ENCODE data around the gene EPC1. TPM values are rescaled to one million over a fixed set of nuclear protein-coding genes. Genes with fewer than 3 reads are reported as not detected.

EPC1 gene
- total and polyA plus RNA-seq, 2 of the 8 experiments (the other 6 are each of a cell fraction or from before 2014, with no cell fraction given), result 23.7 to 42.3 TPM

- no peak overlapping the region for H4K91ac ChIP-seq (replicated peaks; ENCODE audit: insufficient read length, low read length)
- POLR2A ChIA-PET (ENCODE audit: partially characterized antibody), result no interaction called here
- H2BK5ac ChIP-seq (ENCODE audit: low read depth, low read length), result no peak overlapping the region
- 20% methylated on average over 1 of the region's 1 CpG; no CpG with 5 or more reads in 1 of the 2 experiments for WGBS, 2 experiments (ENCODE audit: extremely low coverage in 1 of 2, insufficient coverage in 1 of 2, insufficient read length in 1 of 2, insufficient replicate concordance in 2 of 2, low coverage in 1 of 2, low lambda C conversion rate in 2 of 2, missing lambda C conversion rate in 1 of 2)
- H3K4me1 ChIP-seq (replicated peaks in 1 of 4; ENCODE audit: control insufficient read depth in 3 of 4, insufficient read depth in 4 of 4, low read length in 3 of 4), result no peaks in the 10 kb centered on the region; a peak in 1 of 7 replicates
- H3K4me2 ChIP-seq (ENCODE audit: insufficient read depth in 1 of 2, low read depth in 2 of 2, low read length in 2 of 2), result 0 out of 4 replicates have a peak overlapping the region, but pooled peaks of 1 of the 2 experiments have one; percentile 1
- H2BK15ac ChIP-seq (ENCODE audit: low read length), result no peak overlapping the region
- H2BK120ac ChIP-seq (replicated peaks; ENCODE audit: low read depth, low read length), result no peak overlapping the region
- H3K9me3 ChIP-seq (ENCODE audit: insufficient read depth in 2 of 2, low read depth in 1 of 2, low read length in 1 of 2), result peaks cover 8 to 18% of the 10 kb centered on the region in 2 experiments; a peak in 3 of 4 replicates
- no peak overlapping the region for H3K23ac ChIP-seq (ENCODE audit: insufficient read length)
- H3K36me3 ChIP-seq (ENCODE audit: control insufficient read depth in 2 of 4, insufficient read depth in 4 of 4, low read length in 3 of 4), result peaks cover 0 to 6% (median 0%) of the 10 kb centered on the region in 4 experiments; a peak in 1 of 8 replicates
- no peaks in the 10 kb centered on the region for H4K20me1 ChIP-seq (replicated peaks in 1 of 2; ENCODE audit: control insufficient read depth in 1 of 2, insufficient read depth in 2 of 2, low read length in 2 of 2)
- no peak overlapping the region for H3K56ac ChIP-seq (replicated peaks; ENCODE audit: insufficient read length, low read depth, low read length)
- H3K27me3 ChIP-seq (replicated peaks in 1 of 4; ENCODE audit: control insufficient read depth in 3 of 4, extremely low read depth in 1 of 4, insufficient read depth in 3 of 4, low read length in 3 of 4), result no peaks in the 10 kb centered on the region
- H3K79me2 ChIP-seq (ENCODE audit: control insufficient read depth in 1 of 2, insufficient read depth in 2 of 2, low read length in 2 of 2), result no peaks in the 10 kb centered on the region
- no peaks in the 10 kb centered on the region for H3K23me2 ChIP-seq (ENCODE audit: low read depth, low read length)
- no peak overlapping the region for H4K5ac ChIP-seq (ENCODE audit: insufficient read length, low read depth, low read length)
- H3K14ac ChIP-seq (ENCODE audit: insufficient read length), result no peak overlapping the region
- DNase-seq (ENCODE audit: low read depth in 1 of 2, low spot score in 2 of 2), result no peak
- FAIRE-seq, result peak; percentile 82
- H3K9ac ChIP-seq (replicated peaks in 1 of 4; ENCODE audit: extremely low read depth in 1 of 4, low read depth in 3 of 4, low read length in 3 of 4), result no peak overlapping the region
- no peak overlapping the region for H3K27ac ChIP-seq (ENCODE audit: low read depth, low read length)
- H4K8ac ChIP-seq (ENCODE audit: extremely low read depth, insufficient read depth, low read length), result no peak overlapping the region
- no peaks in the 10 kb centered on the region for H3K79me1 ChIP-seq (ENCODE audit: low read depth, low read length)
- no peak overlapping the region for H2AK5ac ChIP-seq (ENCODE audit: low read depth, low read length)
- H3K4me3 ChIP-seq (ENCODE audit: extremely low read depth in 1 of 4, insufficient read depth in 2 of 4, low read depth in 3 of 4, low read length in 4 of 4), result no peak overlapping the region; a peak in 1 of 8 replicates
- H2BK12ac ChIP-seq (ENCODE audit: low read depth, low read length), result no peak overlapping the region
- no peak overlapping the region for H2AFZ ChIP-seq (ENCODE audit: low read length)
- H3K4ac ChIP-seq (replicated peaks; ENCODE audit: insufficient read length, low read depth, low read length), result no peak overlapping the region
- H2BK20ac ChIP-seq (ENCODE audit: low read length), result no peak overlapping the region
- CTCF ChIA-PET (ENCODE audit: partially characterized antibody), result interaction anchor here (0.6 kb wide), 1 partner anchor 50 kb away, joined by 3 read pairs; no protein-coding TSS in a partner anchor
- H3K18ac ChIP-seq (ENCODE audit: extremely low read depth, low read length), result no peak overlapping the region
- peak; percentile 93 for TF ChIP-seq MAX (IDR thresholded peaks at IDR 0.05)
- peak; percentile 89 for TF ChIP-seq TEAD4 (IDR thresholded peaks at IDR 0.05; ENCODE audit: low read depth, low read length)
- no peak for TF ChIP-seq JUND (IDR thresholded peaks at IDR 0.05; ENCODE audit: low read length)
- TF ChIP-seq NANOG (IDR thresholded peaks at IDR 0.05; ENCODE audit: insufficient read depth, low read depth, low read length, poor library complexity, severe bottlenecking), result no peak
- TF ChIP-seq SP1 (IDR thresholded peaks at IDR 0.05; ENCODE audit: low read depth, low read length), result no peak; the same call in 1 of the 2 replicates
- TF ChIP-seq E2F6 (IDR thresholded peaks at IDR 0.05), result peak; percentile 96
- no peak for TF ChIP-seq SIN3A (conservative IDR thresholded peaks at IDR 0.05 in 1 of 2, IDR thresholded peaks at IDR 0.05 in 1 of 2; ENCODE audit: low read depth in 1 of 2, low read length in 2 of 2)
- no peak for TF ChIP-seq CREB1 (IDR thresholded peaks at IDR 0.05)
These were observed 114.6 kb downstream of the EPC1 start for GRCh38 chr10:32232378-32232777.

Data from H1 (cell line).